ENCODE data around the gene LYPD3. TPM values are rescaled to one million over a fixed set of nuclear protein-coding genes. Genes with fewer than 3 reads are reported as not detected.

The LYPD3 gene
- polyA plus RNA-seq, 1 donor (not counting 4 experiments of a cell fraction or from before 2014, with no cell fraction given), result 163 TPM

DNA sequence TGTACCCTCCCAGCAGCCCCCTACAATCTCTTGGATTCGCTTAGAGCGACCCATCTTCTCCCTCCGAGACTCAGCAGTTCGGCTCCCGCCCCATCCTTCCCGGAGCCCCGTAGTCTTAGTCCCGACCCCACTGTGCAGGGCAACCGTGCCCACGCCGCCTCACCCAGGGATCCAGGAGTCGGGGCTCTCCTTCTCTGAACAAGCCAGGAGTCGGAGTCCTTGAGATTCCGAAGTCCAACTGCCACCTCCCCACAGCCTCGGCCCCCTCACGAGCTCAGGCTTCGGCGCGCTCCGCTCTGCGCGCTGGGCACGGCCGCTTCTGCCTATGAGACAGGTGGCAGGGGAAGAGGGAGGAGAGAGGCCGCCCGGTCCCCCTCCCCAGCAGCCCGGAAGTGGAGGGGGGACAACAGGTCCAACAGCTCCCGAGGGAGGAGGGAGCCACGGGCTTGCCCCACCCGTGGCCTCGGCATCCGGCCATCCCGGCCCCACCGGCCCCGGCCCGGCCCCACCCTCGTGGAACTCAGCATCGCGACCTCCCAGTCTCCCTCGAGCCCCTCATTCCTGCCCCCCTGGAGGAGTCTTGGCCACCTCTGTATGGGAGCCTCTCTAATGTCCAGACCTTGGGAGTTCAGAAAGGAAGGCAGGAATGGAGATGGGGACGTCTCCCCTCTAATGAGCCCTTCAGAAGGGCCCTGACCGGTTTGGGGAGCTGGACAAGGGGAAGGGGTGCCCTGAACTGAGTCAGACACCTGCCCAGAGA lies 39.2 kb upstream of the LYPD3 start, which contains the start of gene PHLDB3:
TSS of gene PHLDB3 (minus strand) at position 321 of the 760 bp plus-strand sequence. CDS start 628 bp downstream, outside the sequence.
- Histone ChIP-seq H4K20me1 (ENCODE audit: control insufficient read depth, extremely low read depth, insufficient read depth, low read length) (no peaks in the 10 kb centered on the region), H3K9me1 (ENCODE audit: control insufficient read depth, extremely low read depth, insufficient read depth, low read length) (no peaks in the 10 kb centered on the region), H3K9me3 (ENCODE audit: control insufficient read depth, low read depth, low read length) (no peaks in the 10 kb centered on the region), H3K9ac (ENCODE audit: control insufficient read depth, extremely low read depth, insufficient read depth, low read length) (peak within 1 kb of the TSS; percentile 91), H3K36me3 (ENCODE audit: control insufficient read depth in 2 of 2, extremely low read depth in 1 of 2, insufficient read depth in 2 of 2, low read length in 2 of 2) (peaks cover 8 to 22% of the 10 kb centered on the region in 2 experiments), H2AFZ (ENCODE audit: control insufficient read depth, low read length) (peak within 1 kb of the TSS; percentile 92), H3K4me1 (ENCODE audit: control insufficient read depth, extremely low read depth, insufficient read depth, low read length) (peaks cover 8% of the 10 kb centered on the region), H3K4me2 (ENCODE audit: control insufficient read depth, extremely low read depth, insufficient read depth, low read depth, low read length) (peak within 1 kb of the TSS; percentile 97), H3K27ac (ENCODE audit: control insufficient read depth, insufficient read depth, low read length) (peak within 1 kb of the TSS; percentile 91), H3K4me3 (ENCODE audit: control insufficient read depth in 2 of 3, extremely low read depth in 1 of 3, insufficient read depth in 2 of 3, low read depth in 1 of 3, low read length in 3 of 3) (peak within 1 kb of the TSS; percentile 62 to 96 (median 95)), H3K27me3 (ENCODE audit: control insufficient read depth, extremely low read depth, insufficient read depth, low read length) (no peaks in the 10 kb centered on the region), H3K79me2 (ENCODE audit: control insufficient read depth, insufficient read depth, low read length) (peaks cover 13% of the 10 kb centered on the region)
- TF ChIP-seq, protein P1, sequence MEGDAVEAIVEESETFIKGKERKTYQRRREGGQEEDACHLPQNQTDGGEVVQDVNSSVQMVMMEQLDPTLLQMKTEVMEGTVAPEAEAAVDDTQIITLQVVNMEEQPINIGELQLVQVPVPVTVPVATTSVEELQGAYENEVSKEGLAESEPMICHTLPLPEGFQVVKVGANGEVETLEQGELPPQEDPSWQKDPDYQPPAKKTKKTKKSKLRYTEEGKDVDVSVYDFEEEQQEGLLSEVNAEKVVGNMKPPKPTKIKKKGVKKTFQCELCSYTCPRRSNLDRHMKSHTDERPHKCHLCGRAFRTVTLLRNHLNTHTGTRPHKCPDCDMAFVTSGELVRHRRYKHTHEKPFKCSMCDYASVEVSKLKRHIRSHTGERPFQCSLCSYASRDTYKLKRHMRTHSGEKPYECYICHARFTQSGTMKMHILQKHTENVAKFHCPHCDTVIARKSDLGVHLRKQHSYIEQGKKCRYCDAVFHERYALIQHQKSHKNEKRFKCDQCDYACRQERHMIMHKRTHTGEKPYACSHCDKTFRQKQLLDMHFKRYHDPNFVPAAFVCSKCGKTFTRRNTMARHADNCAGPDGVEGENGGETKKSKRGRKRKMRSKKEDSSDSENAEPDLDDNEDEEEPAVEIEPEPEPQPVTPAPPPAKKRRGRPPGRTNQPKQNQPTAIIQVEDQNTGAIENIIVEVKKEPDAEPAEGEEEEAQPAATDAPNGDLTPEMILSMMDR (optimal IDR thresholded peaks at IDR 0.05 in 1 of 3, IDR thresholded peaks at IDR 0.05 in 1 of 3, conservative IDR thresholded peaks at IDR 0.05 in 1 of 3; ENCODE audit: extremely low read depth in 1 of 3, insufficient read depth in 2 of 3, low read length in 3 of 3), result no peak
- no peak for TF ChIP-seq EZH2 (IDR thresholded peaks at IDR 0.05; ENCODE audit: low read length)
- dilution Hi-C loops (cut with MboI; ENCODE audit: extremely low pct_ligation_motif_present, low sequenced_read_pairs), result no loop called here
- FAIRE-seq, result no peak
- DNase-seq (ENCODE audit: low read depth, low spot score), result no peak

DNA sequence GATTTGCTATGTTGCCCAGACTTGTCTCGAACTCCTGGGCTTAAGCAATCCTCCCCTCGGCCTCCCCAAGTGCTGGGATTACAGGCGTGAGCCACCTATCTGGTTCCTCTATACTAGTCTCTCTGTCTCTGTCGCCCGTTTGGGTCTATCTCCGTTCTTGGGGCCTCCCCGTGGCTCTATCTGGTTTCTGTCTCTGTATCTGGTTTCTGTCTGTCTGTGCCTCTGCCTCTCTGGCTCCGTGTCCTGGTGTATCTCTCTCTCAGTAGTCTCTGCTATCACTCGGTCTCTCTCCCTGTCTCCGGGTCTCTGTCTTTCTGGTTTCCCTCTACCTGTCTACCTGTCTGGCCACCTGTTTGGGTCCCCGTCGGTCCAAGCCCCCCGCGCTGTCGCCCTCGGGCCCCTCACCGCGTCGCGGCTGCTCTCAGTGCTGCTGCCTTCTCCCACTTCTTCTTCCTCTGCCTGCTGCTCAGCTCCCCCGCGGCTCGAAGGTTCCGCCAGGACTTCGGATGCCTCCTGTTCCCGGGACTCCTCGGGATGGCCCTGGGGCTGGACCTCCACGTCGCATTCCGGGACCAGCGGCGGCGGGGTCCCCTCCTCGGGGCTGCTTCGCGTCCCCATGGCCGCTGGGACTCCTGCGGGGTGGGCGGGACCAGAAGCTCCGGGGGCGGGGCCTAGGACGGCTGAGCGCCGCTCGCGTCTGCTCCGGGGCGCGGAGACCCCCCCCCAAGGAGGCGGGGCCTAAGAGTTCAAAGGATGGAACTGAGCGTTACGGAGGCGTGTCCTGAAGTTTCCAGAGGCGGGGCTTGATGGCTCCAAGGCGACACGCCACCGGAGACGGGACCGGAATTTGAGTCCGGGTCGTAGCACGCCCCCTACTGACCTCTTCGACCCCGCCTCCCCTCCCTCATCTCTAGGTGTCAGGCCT lies 38.4 kb upstream of the LYPD3 start:
- H4K20me1 ChIP-seq (ENCODE audit: control insufficient read depth, extremely low read depth, insufficient read depth, low read length), result no peaks in the 10 kb centered on the region
- dilution Hi-C loops (cut with MboI; ENCODE audit: extremely low pct_ligation_motif_present, low sequenced_read_pairs), result no loop called here
- peaks cover 8% of the 10 kb centered on the region for H3K4me1 ChIP-seq (ENCODE audit: control insufficient read depth, extremely low read depth, insufficient read depth, low read length)
- peaks cover 5 to 20% of the 10 kb centered on the region in 2 experiments for H3K36me3 ChIP-seq (ENCODE audit: control insufficient read depth in 2 of 2, extremely low read depth in 1 of 2, insufficient read depth in 2 of 2, low read length in 2 of 2)
- no peak for DNase-seq (ENCODE audit: low read depth, low spot score)
- H3K27ac ChIP-seq (ENCODE audit: control insufficient read depth, insufficient read depth, low read length), result peak overlapping the region; percentile 91
- H3K4me2 ChIP-seq (ENCODE audit: control insufficient read depth, extremely low read depth, insufficient read depth, low read depth, low read length), result peak overlapping the region; percentile 97
- peak; percentile 82 for FAIRE-seq
- H3K27me3 ChIP-seq (ENCODE audit: control insufficient read depth, extremely low read depth, insufficient read depth, low read length), result no peaks in the 10 kb centered on the region
- peak overlapping the region; percentile 91 for H3K9ac ChIP-seq (ENCODE audit: control insufficient read depth, extremely low read depth, insufficient read depth, low read length)
- H3K79me2 ChIP-seq (ENCODE audit: control insufficient read depth, insufficient read depth, low read length), result peaks cover 13% of the 10 kb centered on the region
- H3K9me3 ChIP-seq (ENCODE audit: control insufficient read depth, low read depth, low read length), result no peaks in the 10 kb centered on the region
- H3K4me3 ChIP-seq (ENCODE audit: control insufficient read depth in 2 of 3, extremely low read depth in 1 of 3, insufficient read depth in 2 of 3, low read depth in 1 of 3, low read length in 3 of 3), result peak overlapping the region; percentile 62 to 96 (median 95)
- peak overlapping the region; percentile 92 for H2AFZ ChIP-seq (ENCODE audit: control insufficient read depth, low read length)
- H3K9me1 ChIP-seq (ENCODE audit: control insufficient read depth, extremely low read depth, insufficient read depth, low read length), result no peaks in the 10 kb centered on the region
- no peak for TF ChIP-seq EZH2 (IDR thresholded peaks at IDR 0.05; ENCODE audit: low read length)
- TF ChIP-seq, protein P1 (optimal IDR thresholded peaks at IDR 0.05 in 1 of 3, IDR thresholded peaks at IDR 0.05 in 1 of 3, conservative IDR thresholded peaks at IDR 0.05 in 1 of 3; ENCODE audit: extremely low read depth in 1 of 3, insufficient read depth in 2 of 3, low read length in 3 of 3), result peak in 1 of 3 experiments; percentile 59

Data from keratinocyte (primary cell).